Activated gamma-delta T cell (primary cell): ENCODE results near the gene CAPN3.

ENCODE experiments used
- DNase-seq: peaks from one replicate; lab custom pipeline; 2025; lab: John Stamatoyannopoulos, UW

Gene CAPN3

GRCh38 chr15:42453826-42454225 is 94.5 kb downstream of the CAPN3 start:
- no peak for DNase-seq

- DNase-seq: no peak
Observed at GRCh38 chr15:42456531-42456930, 97.2 kb downstream of the CAPN3 start.

- no peak for DNase-seq
Observed at GRCh38 chr15:42456971-42457370, 97.7 kb downstream of the CAPN3 start.

GRCh38 chr15:42457445-42458442 is 98.4 kb downstream of the CAPN3 start:
- no peak for DNase-seq

- no peak for DNase-seq
Observed at GRCh38 chr15:42461261-42461660, 102.0 kb downstream of the CAPN3 start.
